B cell (primary cell): ENCODE measurements around the gene ALG1.

ENCODE experiments used
- CTCF ChIP-seq: fragments of 200-600 bp; IDR thresholded peaks from one replicate; pipeline ENCODE4 v1.8.0; 2022; ENCODE audit warnings: antibody characterized with exemption, mild to moderate bottlenecking
- EZH2 ChIP-seq: IDR thresholded peaks from 2 replicates; pipeline ENCODE4 v1.6.1; 2012; ENCODE audit warnings: borderline replicate concordance, low read depth, mild to moderate bottlenecking, moderate library complexity, low read length; ENCODE audit not compliant: insufficient read depth, poor library complexity, severe bottlenecking

GRCh38 chr16:5108505-5109158 is 37.0 kb downstream of the ALG1 start:
- no peak for TF ChIP-seq CTCF
- no peak for TF ChIP-seq EZH2
